ENCODE data around the gene S100P. TPM values are rescaled to one million over a fixed set of nuclear protein-coding genes. Genes with fewer than 3 reads are reported as not detected.
A peak's percentile ranks its signal among the peaks of the same experiment; 100 is the strongest.

The S100P gene
- total RNA-seq, 4 donors from 2014 or later: 1.2 TPM; not detected in 3

GRCh38 chr4:6674500-6675149, 19.1 kb upstream of the S100P start:
- intact Hi-C loops (cut with DNase I; ENCODE audit: low total_unique reads) (loop anchor here (1.0 kb wide), 2 partner anchors 34 to 35 kb away; partner anchors contain the start of genes MRFAP1 and MRFAP1L1), in situ Hi-C loops (cut with MboI; ENCODE audit: low sequenced_read_pairs in 4 of 4) (no loop called here)
- H3K9me3 ChIP-seq: no peaks in the 10 kb centered on the region
- peak overlapping the region; percentile 68 to 90 (median 72) for H3K4me3 ChIP-seq
- no peaks in the 10 kb centered on the region for H3K27me3 ChIP-seq
- peaks cover 27 to 33% of the 10 kb centered on the region in 2 donors for H3K4me1 ChIP-seq
- peak overlapping the region; percentile 82 to 96 (median 89) for H3K27ac ChIP-seq
- peaks cover 0 to 10% of the 10 kb centered on the region in 2 donors for H3K36me3 ChIP-seq
- peak; percentile 25 to 41 for ATAC-seq
- DNase-seq: no peak
- TF ChIP-seq POLR2A (IDR thresholded peaks at IDR 0.05): no peak
- TF ChIP-seq CTCF (IDR thresholded peaks at IDR 0.05 in 4 of 5, conservative IDR thresholded peaks at IDR 0.05 in 1 of 5): peak in 4 of 5 experiments; percentile 5 to 33 (median 22)

DNA sequence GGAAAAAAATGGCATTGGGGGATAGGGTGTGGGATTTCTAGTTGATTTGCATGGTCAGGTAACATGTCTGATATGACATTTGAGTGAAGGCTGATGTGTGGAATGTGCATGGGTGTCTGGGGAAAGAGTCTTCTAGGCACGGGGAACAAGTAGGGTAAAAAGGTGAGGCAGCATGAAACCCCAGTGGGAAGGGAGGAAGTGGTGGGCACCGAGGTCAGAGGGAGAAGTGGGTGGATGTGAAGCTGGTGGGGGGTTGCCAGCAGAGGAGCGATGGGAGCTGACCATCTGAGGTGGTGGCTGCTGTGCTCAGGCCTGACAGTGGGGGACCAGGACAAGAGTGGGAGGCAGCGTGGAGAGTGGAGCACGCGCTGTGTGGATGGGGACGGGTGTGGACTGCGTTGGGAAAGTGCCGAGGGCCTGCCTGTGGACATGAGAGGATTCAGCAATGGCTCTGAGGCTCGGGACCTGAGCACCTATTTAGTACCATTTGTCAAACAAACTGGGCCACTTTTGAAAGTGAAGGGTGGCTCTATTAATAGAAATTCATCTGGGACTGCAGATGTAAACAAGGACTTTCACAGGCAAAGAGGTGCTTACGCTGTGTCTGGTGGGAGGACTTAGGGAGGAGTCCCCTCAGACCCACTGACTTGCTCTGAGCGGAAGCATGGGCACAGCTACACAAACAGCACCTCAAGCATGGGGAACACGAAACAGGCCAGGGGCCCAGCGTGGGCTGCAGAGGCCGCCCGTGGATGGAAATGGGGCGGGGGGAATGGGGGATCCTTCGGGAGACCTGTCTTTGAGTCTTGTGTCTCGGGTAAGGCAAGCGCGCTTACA, 16.7 kb upstream of the S100P start:
- no peak for TF ChIP-seq POLR2A (IDR thresholded peaks at IDR 0.05)
- TF ChIP-seq CTCF (IDR thresholded peaks at IDR 0.05 in 4 of 5, conservative IDR thresholded peaks at IDR 0.05 in 1 of 5): no peak
- intact Hi-C loops (cut with DNase I; ENCODE audit: low total_unique reads) (no loop called here), in situ Hi-C loops (cut with MboI; ENCODE audit: low sequenced_read_pairs in 4 of 4) (no loop called here)
- H3K27me3 ChIP-seq: no peaks in the 10 kb centered on the region
- no peak overlapping the region for H3K4me3 ChIP-seq
- peaks cover 27 to 33% of the 10 kb centered on the region in 2 donors for H3K4me1 ChIP-seq
- H3K9me3 ChIP-seq: no peaks in the 10 kb centered on the region
- ATAC-seq (no peak), DNase-seq (no peak)
- no peak overlapping the region for H3K27ac ChIP-seq
- H3K36me3 ChIP-seq: peaks cover 0 to 10% of the 10 kb centered on the region in 2 donors

DNA sequence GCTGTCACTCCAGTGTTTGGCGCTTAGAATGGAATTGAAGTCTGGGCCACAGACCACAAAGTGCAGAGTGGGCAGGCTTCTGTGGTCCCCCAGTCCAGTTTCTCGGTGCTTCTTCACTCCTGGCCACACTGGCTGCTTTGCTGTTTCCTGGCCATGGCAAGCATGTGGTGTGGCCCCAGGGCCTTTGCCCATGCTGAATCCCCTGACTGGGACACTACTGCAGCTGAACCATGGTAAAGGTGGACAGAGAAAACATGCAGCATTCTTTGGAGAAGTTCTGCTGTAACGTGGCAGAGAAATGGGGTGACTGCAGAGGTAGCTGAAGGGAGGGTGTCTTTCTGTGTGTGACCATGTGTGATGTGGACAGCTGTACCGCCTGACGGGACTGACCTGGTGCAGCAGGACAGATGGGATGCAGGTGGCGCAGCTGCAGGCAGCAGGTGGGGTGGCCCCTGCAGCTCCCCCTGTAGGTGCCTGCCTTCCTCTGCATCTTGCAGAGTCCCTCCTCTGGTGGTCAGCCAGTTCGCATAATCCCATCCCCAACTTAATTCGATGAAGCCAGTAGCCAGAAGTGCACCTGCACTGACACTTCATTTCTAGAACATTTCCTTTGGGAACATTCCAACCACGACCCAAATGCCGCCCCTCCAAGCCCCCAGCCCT, 13.2 kb upstream of the S100P start:
- Histone ChIP-seq H3K27me3 (no peaks in the 10 kb centered on the region), H3K36me3 (peaks cover 0 to 9% of the 10 kb centered on the region in 2 donors), H3K4me1 (peaks cover 18 to 23% of the 10 kb centered on the region in 2 donors), H3K9me3 (no peaks in the 10 kb centered on the region), H3K4me3 (no peak overlapping the region), H3K27ac (no peak overlapping the region)
- ATAC-seq (no peak), DNase-seq (no peak)
- TF ChIP-seq POLR2A (IDR thresholded peaks at IDR 0.05) (no peak), CTCF (IDR thresholded peaks at IDR 0.05 in 4 of 5, conservative IDR thresholded peaks at IDR 0.05 in 1 of 5) (no peak)
- intact Hi-C loops (cut with DNase I; ENCODE audit: low total_unique reads) (no loop called here), in situ Hi-C loops (cut with MboI; ENCODE audit: low sequenced_read_pairs in 4 of 4) (no loop called here)

- peaks cover 11 to 16% of the 10 kb centered on the region in 2 donors for H3K4me1 ChIP-seq
- ATAC-seq (no peak), DNase-seq (no peak)
- intact Hi-C loops (cut with DNase I; ENCODE audit: low total_unique reads) (no loop called here), in situ Hi-C loops (cut with MboI; ENCODE audit: low sequenced_read_pairs in 4 of 4) (no loop called here)
- TF ChIP-seq POLR2A (IDR thresholded peaks at IDR 0.05) (no peak), CTCF (IDR thresholded peaks at IDR 0.05 in 4 of 5, conservative IDR thresholded peaks at IDR 0.05 in 1 of 5) (peak in 1 of 5 experiments; percentile 32)
- H3K36me3 ChIP-seq: peaks cover 0 to 2% of the 10 kb centered on the region in 2 donors
- no peak overlapping the region for H3K4me3 ChIP-seq
- H3K9me3 ChIP-seq: no peaks in the 10 kb centered on the region
- no peak overlapping the region for H3K27ac ChIP-seq
- no peaks in the 10 kb centered on the region for H3K27me3 ChIP-seq
These were observed 12.5 kb upstream of the S100P start for GRCh38 chr4:6681191-6681590.

All from gastrocnemius medialis (tissue), 4 donors.